Liver (tissue), 9 donors: Measurements from ENCODE around the gene PRDM9. TPM values are rescaled to one million over a fixed set of nuclear protein-coding genes. Genes with fewer than 3 reads are reported as not detected.

Source experiments
- DNase-seq: peaks from one replicate; pipeline ENCODE4 v3.0.0-alpha.2; 2017; ENCODE audit warnings: low spot score
- H3K27ac ChIP-seq, 2 donors: one replicate each; pipeline ENCODE4 v1.7.0; 2013; ENCODE audit warnings: inconsistent platforms in 2 of 2, low read length in 2 of 2, control low read depth in 1 of 2, low read depth in 1 of 2, mild to moderate bottlenecking in 1 of 2
- H3K27me3 ChIP-seq, 4 donors: one replicate each; pipeline versions ENCODE4 v1.6.1 to v1.7.0; 2013; ENCODE audit warnings: low read length in 3 of 4, inconsistent platforms in 1 of 4, mild to moderate bottlenecking in 1 of 4, moderate library complexity in 1 of 4; ENCODE audit not compliant: control insufficient read depth in 4 of 4, insufficient read depth in 4 of 4
- H3K36me3 ChIP-seq, 4 donors: one replicate each; pipeline versions ENCODE4 v1.6.1 to v1.7.0; 2013; ENCODE audit warnings: low read length in 3 of 4, mild to moderate bottlenecking in 3 of 4, low read depth in 1 of 4, moderate library complexity in 1 of 4; ENCODE audit not compliant: control insufficient read depth in 4 of 4, insufficient read depth in 3 of 4
- H3K4me1 ChIP-seq, 4 donors: one replicate each; pipeline versions ENCODE4 v1.6.1 to v1.7.0; 2013; ENCODE audit warnings: low read length in 3 of 4, mild to moderate bottlenecking in 3 of 4, moderate library complexity in 1 of 4; ENCODE audit not compliant: control insufficient read depth in 4 of 4, insufficient read depth in 4 of 4
- H3K4me3 ChIP-seq, 3 donors: one replicate each; pipeline versions ENCODE4 v1.6.1 to v1.7.0; 2013; ENCODE audit warnings: low read length in 3 of 3, control low read depth in 1 of 3, low read depth in 1 of 3, mild to moderate bottlenecking in 1 of 3
- H3K9ac ChIP-seq, 2 donors: one replicate each; pipeline ENCODE4 v1.7.0; 2013; ENCODE audit warnings: low read length in 2 of 2, mild to moderate bottlenecking in 2 of 2, moderate library complexity in 2 of 2, control low read depth in 1 of 2, low read depth in 1 of 2
- H3K9me3 ChIP-seq, 4 donors: one replicate each; pipeline versions ENCODE4 v1.6.1 to v1.7.0; 2013; ENCODE audit warnings: low read length in 3 of 4; ENCODE audit not compliant: control insufficient read depth in 4 of 4
- EGR1 ChIP-seq, 2 donors: IDR thresholded peaks; 2 replicates each; pipeline ENCODE4 v1.6.1; 2016 to 2018; ENCODE audit warnings: antibody characterized with exemption in 2 of 2, low read depth in 2 of 2
- FOXA1 ChIP-seq: IDR thresholded peaks from 2 replicates; pipeline ENCODE4 v1.6.1; 2016; ENCODE audit warnings: antibody characterized with exemption
- FOXA2 ChIP-seq: IDR thresholded peaks from 2 replicates; pipeline ENCODE4 v1.6.1; 2016; ENCODE audit warnings: antibody characterized with exemption
- GABPA ChIP-seq, 2 donors: IDR thresholded peaks in 1 of 2; conservative IDR thresholded peaks in 1 of 2; 2 replicates each; pipeline ENCODE4 v1.6.1; 2016; ENCODE audit warnings: antibody characterized with exemption in 2 of 2, mild to moderate bottlenecking in 1 of 2, moderate library complexity in 1 of 2
- HNF4G ChIP-seq: IDR thresholded peaks from 2 replicates; pipeline ENCODE4 v1.6.1; 2016; ENCODE audit warnings: antibody characterized with exemption
- JUND ChIP-seq, 2 donors: IDR thresholded peaks; 2 replicates each; pipeline ENCODE4 v1.6.1; 2016; ENCODE audit warnings: antibody characterized with exemption in 2 of 2
- NR2F2 ChIP-seq: IDR thresholded peaks from 2 replicates; pipeline ENCODE4 v1.6.1; 2016; ENCODE audit warnings: antibody characterized with exemption
- RAD21 ChIP-seq, 2 donors: IDR thresholded peaks; 2 replicates each; pipeline ENCODE4 v1.6.1; 2016; ENCODE audit warnings: antibody characterized with exemption in 2 of 2, mild to moderate bottlenecking in 2 of 2
- SP1 ChIP-seq: IDR thresholded peaks from 2 replicates; pipeline ENCODE4 v1.6.1; 2018; ENCODE audit warnings: antibody characterized with exemption, mild to moderate bottlenecking
- TAF1 ChIP-seq: conservative IDR thresholded peaks from 2 replicates; pipeline ENCODE4 v1.6.1; 2016; ENCODE audit warnings: antibody characterized with exemption, mild to moderate bottlenecking
- WGBS: extraction: QIAGEN DNeasy Blood & Tissue Kit; methylation state at CpG from one replicate; pipeline ENCODE4 v1.1.7; 2013; 5-methylcytosine and 5-hydroxymethylcytosine counted together
- polyA plus RNA-seq, 2 donors: library from polyadenylated mRNA; stranded (reverse) in 1 of 2; unstranded in 1 of 2; fragments of 200-250 nt in 1 of 2; fragments of >200 nt in 1 of 2; fragmentation: Nextera tagmentation in 1 of 2; extraction: Ambion mirVana in 1 of 2; gene quantifications; one replicate each; pipeline versions ENCODE4 v1.2.1 to v1.2.3, GENCODE V29; 2013 to 2015
- total RNA-seq, 2 donors: library from RNA; depleted of rRNA; stranded (reverse); fragments of >200 nt; gene quantifications; one replicate each; pipeline ENCODE4 v1.2.3, GENCODE V29; 2014
- TF ChIP-seq, protein P1 (sequence below): fragments of 150-350 bp; IDR thresholded peaks from 2 replicates; pipeline ENCODE4 v1.5.1; 2017; ENCODE audit warnings: improper control_type of control experiment, low read depth, low read length; ENCODE audit not compliant: missing input control
- TF ChIP-seq, protein P2 (sequence below): IDR thresholded peaks from 2 replicates; pipeline ENCODE4 v1.6.1; 2016; ENCODE audit warnings: antibody characterized with exemption
- TF ChIP-seq, protein P3 (sequence below): IDR thresholded peaks from 2 replicates; pipeline ENCODE4 v1.6.1; 2016; ENCODE audit warnings: antibody characterized with exemption, mild to moderate bottlenecking
- TF ChIP-seq, protein P4 (sequence below): IDR thresholded peaks from 2 replicates; pipeline ENCODE4 v1.6.1; 2016; ENCODE audit warnings: antibody characterized with exemption
- donor health status: healthy.
- donor health status: healthy.
- donor health status: healthy.
- donor health status: healthy.
- donor health status: healthy.

PRDM9 gene
- total and polyA plus RNA-seq, 4 donors, result not detected

DNA sequence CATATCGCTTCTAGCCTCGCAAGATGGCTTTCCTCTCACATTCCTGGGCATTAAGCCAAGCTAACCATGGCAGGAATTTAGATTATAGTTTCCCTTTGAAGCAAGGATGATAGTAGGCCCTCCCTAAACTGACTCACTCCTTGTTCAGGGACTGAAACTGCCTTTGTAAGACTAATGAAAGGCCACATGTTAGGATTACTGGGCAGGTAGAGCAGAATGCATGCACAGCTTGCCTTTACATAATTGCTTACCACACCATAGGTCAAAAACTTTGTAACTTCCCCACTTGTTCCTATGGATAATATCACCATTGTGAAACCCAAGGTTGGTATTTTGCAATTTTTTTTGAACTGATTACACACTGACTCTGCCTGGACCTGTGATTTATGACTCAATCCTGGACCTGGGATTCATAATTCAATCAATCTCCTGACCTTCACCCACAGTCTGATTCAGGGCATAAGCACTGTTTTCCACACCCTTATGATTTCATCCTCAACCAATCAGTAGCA, 41.0 kb upstream of the PRDM9 start (continued):
- TF ChIP-seq, protein P1, sequence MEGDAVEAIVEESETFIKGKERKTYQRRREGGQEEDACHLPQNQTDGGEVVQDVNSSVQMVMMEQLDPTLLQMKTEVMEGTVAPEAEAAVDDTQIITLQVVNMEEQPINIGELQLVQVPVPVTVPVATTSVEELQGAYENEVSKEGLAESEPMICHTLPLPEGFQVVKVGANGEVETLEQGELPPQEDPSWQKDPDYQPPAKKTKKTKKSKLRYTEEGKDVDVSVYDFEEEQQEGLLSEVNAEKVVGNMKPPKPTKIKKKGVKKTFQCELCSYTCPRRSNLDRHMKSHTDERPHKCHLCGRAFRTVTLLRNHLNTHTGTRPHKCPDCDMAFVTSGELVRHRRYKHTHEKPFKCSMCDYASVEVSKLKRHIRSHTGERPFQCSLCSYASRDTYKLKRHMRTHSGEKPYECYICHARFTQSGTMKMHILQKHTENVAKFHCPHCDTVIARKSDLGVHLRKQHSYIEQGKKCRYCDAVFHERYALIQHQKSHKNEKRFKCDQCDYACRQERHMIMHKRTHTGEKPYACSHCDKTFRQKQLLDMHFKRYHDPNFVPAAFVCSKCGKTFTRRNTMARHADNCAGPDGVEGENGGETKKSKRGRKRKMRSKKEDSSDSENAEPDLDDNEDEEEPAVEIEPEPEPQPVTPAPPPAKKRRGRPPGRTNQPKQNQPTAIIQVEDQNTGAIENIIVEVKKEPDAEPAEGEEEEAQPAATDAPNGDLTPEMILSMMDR, result no peak

DNA sequence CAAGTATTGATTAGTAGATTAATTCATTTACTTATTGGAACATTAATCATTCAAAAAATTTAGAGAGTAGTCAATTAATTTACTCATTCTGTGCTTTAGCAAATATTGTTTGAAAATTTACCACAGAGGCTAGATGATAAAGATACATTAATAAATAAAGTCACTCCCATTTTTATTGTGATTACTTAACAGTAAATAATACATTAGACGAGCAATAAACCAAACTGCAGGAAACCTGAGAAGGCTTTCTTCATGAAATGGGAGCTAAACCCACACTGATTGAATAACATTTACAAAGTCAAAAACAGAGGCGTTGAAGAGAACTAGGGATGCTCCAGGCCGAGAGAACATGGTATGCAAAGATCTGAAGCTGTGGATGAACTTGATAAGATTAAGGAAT, 38.8 kb upstream of the PRDM9 start:
- TF ChIP-seq, protein P2, sequence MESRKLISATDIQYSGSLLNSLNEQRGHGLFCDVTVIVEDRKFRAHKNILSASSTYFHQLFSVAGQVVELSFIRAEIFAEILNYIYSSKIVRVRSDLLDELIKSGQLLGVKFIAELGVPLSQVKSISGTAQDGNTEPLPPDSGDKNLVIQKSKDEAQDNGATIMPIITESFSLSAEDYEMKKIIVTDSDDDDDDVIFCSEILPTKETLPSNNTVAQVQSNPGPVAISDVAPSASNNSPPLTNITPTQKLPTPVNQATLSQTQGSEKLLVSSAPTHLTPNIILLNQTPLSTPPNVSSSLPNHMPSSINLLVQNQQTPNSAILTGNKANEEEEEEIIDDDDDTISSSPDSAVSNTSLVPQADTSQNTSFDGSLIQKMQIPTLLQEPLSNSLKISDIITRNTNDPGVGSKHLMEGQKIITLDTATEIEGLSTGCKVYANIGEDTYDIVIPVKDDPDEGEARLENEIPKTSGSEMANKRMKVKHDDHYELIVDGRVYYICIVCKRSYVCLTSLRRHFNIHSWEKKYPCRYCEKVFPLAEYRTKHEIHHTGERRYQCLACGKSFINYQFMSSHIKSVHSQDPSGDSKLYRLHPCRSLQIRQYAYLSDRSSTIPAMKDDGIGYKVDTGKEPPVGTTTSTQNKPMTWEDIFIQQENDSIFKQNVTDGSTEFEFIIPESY, result no peak
- no peak for TF ChIP-seq JUND (IDR thresholded peaks at IDR 0.05)
- TF ChIP-seq NR2F2, result no peak
- Histone ChIP-seq H3K36me3 (no peaks in the 10 kb centered on the region), H3K4me3 (no peak overlapping the region), H3K9ac (no peak overlapping the region), H3K27ac (no peak overlapping the region), H3K9me3 (peaks cover 0 to 3% (median under 1%) of the 10 kb centered on the region in 4 donors), H3K4me1 (peaks cover 0 to 10% (median 5%) of the 10 kb centered on the region in 4 donors), H3K27me3 (no peaks in the 10 kb centered on the region)
- no peak for DNase-seq
- WGBS, result 47% methylated on average over 3 of the region's 3 CpGs

DNA sequence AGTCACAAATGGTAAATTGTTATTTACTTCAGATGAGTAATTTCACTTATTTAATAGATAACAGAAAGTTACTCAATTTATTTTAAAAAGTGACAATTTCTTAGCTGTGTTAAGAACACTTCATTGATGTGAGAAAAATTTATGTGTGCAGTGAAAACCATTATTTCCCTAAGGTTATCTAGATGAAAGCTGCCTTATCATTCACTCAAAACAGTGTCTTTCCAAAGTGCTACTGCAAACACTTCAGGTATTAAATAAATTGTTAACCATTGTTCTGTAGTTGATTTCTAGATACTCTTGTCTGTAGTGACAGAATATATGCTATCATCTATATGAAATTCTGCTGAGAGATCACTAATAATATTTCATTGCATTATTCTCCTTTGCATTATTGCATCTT, 33.5 kb upstream of the PRDM9 start:
- Histone ChIP-seq H3K9me3 (no peaks in the 10 kb centered on the region), H3K27ac (no peak overlapping the region), H3K9ac (no peak overlapping the region), H3K4me3 (no peak overlapping the region), H3K27me3 (no peaks in the 10 kb centered on the region), H3K36me3 (no peaks in the 10 kb centered on the region), H3K4me1 (peaks cover 0 to 3% (median 0%) of the 10 kb centered on the region in 4 donors)
- no peak for DNase-seq
- TF ChIP-seq SP1 (no peak), GABPA (IDR thresholded peaks at IDR 0.05 in 1 of 2, conservative IDR thresholded peaks at IDR 0.05 in 1 of 2) (no peak), TAF1 (no peak), FOXA2 (no peak), HNF4G (no peak), FOXA1 (no peak), RAD21 (IDR thresholded peaks at IDR 0.05) (no peak), EGR1 (IDR thresholded peaks at IDR 0.05; ENCODE audit: low read depth in 2 of 2) (no peak)
- TF ChIP-seq, protein P2, result no peak
- TF ChIP-seq, protein P1, result no peak
- TF ChIP-seq, protein P3, sequence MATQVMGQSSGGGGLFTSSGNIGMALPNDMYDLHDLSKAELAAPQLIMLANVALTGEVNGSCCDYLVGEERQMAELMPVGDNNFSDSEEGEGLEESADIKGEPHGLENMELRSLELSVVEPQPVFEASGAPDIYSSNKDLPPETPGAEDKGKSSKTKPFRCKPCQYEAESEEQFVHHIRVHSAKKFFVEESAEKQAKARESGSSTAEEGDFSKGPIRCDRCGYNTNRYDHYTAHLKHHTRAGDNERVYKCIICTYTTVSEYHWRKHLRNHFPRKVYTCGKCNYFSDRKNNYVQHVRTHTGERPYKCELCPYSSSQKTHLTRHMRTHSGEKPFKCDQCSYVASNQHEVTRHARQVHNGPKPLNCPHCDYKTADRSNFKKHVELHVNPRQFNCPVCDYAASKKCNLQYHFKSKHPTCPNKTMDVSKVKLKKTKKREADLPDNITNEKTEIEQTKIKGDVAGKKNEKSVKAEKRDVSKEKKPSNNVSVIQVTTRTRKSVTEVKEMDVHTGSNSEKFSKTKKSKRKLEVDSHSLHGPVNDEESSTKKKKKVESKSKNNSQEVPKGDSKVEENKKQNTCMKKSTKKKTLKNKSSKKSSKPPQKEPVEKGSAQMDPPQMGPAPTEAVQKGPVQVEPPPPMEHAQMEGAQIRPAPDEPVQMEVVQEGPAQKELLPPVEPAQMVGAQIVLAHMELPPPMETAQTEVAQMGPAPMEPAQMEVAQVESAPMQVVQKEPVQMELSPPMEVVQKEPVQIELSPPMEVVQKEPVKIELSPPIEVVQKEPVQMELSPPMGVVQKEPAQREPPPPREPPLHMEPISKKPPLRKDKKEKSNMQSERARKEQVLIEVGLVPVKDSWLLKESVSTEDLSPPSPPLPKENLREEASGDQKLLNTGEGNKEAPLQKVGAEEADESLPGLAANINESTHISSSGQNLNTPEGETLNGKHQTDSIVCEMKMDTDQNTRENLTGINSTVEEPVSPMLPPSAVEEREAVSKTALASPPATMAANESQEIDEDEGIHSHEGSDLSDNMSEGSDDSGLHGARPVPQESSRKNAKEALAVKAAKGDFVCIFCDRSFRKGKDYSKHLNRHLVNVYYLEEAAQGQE, result no peak
- TF ChIP-seq, protein P4, sequence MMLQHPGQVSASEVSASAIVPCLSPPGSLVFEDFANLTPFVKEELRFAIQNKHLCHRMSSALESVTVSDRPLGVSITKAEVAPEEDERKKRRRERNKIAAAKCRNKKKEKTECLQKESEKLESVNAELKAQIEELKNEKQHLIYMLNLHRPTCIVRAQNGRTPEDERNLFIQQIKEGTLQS, result no peak
